ENCODE data around the gene CACNA1D.

The CACNA1D gene

DNA sequence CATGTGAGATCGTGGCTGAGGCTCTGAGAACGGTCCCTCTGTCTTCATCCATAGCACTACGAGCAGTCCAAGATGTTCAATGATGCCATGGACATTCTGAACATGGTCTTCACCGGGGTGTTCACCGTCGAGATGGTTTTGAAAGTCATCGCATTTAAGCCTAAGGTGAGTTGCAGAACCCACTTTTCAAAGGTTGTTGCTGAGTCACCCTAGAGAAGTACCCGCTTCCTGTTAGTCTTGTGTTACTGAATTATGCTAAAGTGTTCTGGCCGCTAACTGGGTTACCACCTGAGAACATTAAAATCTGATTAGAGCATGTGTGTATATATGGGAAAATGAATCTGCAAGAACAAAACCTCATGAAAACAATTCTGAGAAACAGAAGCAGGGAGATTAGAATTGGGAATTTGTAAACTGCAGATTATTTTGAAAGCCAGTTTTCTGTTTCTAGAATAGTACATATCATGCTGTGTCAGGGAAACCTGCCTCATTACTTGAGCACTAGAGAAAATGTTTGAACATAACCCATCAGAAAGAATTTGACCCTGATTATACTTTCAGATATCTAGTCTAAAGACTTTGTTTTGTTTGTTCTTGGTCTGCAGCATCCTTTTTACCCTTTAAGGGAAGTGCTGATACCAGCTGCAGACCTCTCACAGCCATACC is 259.2 kb downstream of the CACNA1D start:
- DNase-seq (ENCODE audit: low spot score): no peak

DNA sequence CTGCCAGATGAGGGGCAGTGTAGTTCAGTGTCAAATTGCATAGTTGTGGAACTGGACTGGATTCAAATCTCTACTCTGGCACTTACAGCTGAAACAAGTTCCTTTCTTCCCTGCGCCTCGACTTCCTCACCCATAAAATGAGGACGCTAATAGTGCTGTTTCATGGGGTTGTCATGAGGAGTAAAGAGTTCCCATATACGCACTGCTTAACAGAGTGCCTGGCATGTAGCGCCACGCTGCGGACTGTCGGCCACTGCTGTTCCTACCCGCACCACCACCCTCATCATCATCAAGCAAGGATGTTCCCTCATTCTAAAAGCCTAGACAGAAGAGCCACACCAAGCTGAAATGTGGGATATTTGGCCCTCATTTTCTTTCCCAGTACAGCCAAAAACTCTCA is 259.9 kb downstream of the CACNA1D start:
- no peak for DNase-seq (ENCODE audit: low spot score)

DNA sequence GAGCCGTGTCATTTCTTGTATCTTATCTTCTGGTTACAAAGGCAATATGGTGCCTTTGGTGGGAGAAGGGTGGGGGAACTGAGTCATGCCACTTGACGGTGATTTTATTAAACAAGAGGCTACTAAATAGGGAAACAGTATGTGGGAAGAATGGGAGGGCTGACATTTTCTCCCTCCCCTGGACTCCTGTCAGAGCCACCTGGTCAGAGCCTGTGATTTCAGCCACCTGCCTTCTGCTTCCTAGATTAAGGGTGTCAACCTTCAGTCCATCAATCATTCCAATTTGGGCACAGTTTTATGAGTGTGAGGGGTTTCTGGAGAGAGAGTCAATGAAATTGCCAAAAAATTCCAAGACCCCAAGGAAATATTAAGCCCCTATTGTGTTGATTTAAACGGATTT is 264.4 kb downstream of the CACNA1D start:
- no peak for DNase-seq (ENCODE audit: low spot score)

DNA sequence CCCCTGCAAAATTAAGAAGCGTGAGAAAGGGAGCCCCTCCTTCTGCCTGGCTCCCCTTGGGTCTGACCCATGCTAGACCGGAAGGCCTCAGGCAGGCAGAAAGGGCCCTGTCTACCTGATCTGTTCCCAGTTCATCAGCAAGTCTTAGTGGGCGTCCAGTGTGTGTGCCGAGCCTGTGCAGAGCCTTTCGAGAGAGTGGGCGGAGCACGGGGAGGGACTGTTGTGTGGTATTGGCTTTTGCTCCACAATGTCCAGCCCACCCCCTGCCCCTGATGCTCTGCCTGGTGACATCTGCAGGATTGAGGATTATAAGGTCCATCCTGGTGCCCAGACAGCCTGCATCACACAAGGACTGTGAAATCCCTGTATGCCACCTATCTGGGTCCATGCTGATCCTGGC is 268.9 kb downstream of the CACNA1D start:
- DNase-seq (ENCODE audit: low spot score): no peak

DNA sequence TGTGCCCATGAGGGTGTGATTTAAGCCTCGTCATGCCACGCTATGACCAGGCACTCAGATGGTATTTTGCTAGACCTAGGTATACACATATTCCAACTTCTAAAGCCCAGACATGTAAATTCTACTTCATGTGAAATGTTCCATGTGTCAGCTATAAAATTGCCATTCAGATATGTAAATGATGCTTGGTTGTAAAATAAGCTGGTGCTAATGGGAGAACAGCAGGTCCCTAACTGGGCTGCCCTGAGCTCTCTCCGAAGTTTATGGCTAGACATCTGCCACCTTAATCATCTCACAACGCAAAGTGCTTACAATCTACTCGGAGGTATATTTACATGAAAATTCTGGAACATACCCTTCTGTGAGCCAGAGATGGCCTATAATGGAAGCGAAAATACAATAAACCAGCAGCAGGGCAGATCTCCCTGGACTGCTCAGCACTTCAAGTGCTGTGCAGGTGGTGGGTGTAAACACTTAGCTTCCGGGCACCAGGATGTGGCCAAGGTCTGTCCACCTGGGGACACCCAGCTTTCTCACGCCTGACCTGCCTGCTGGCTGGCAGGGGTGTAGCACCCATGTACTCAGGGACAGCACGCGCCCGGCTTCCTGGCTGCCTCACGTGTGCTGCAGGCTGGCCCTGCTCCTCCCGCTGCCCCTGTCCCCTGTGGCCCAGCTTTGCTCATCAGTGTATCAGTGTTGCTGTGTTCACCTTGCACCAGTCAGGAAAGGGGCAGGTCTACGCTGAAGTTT is 269.8 kb downstream of the CACNA1D start:
- DNase-seq (ENCODE audit: low spot score): no peak

DNA sequence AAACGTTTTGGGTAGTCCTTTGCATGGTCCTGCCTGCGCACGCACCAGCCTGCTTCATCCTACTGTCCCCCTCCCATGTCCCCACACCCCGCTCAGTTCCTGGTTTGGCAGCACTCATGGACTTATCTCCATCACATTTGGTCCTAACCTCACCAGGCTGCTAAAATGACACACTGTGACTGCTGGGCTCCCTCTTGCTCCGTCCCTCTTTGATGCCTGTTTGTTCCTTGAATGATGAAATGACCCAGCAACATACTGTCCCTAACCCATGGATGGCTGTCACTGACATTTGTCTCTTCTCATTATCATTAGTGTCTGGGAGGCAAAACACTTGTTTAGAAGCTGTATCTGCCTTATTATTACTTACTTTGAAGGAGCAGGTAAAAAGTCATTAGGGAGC is 271.3 kb downstream of the CACNA1D start:
- no peak for DNase-seq (ENCODE audit: low spot score)

DNA sequence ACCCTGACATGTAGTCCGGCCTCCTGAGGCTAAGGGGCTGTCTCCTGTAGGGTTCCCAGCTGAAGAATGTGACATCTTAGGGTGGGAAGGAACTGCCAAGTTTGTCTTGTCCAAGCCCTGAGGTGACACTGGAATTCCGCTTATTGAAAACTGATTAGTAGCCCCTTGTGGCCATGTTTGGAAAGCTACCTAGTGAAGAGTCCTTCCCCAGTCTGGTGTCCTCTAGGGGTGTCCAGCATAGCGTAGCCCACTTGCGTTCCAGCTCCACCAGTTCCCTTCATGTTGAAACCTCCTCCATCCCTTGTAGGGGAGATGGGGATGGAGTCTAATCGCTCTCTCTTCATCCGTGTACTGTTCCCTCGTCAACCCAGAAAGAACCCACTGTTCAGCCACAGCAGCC is 272.3 kb downstream of the CACNA1D start:
- no peak for DNase-seq (ENCODE audit: low spot score)

DNA sequence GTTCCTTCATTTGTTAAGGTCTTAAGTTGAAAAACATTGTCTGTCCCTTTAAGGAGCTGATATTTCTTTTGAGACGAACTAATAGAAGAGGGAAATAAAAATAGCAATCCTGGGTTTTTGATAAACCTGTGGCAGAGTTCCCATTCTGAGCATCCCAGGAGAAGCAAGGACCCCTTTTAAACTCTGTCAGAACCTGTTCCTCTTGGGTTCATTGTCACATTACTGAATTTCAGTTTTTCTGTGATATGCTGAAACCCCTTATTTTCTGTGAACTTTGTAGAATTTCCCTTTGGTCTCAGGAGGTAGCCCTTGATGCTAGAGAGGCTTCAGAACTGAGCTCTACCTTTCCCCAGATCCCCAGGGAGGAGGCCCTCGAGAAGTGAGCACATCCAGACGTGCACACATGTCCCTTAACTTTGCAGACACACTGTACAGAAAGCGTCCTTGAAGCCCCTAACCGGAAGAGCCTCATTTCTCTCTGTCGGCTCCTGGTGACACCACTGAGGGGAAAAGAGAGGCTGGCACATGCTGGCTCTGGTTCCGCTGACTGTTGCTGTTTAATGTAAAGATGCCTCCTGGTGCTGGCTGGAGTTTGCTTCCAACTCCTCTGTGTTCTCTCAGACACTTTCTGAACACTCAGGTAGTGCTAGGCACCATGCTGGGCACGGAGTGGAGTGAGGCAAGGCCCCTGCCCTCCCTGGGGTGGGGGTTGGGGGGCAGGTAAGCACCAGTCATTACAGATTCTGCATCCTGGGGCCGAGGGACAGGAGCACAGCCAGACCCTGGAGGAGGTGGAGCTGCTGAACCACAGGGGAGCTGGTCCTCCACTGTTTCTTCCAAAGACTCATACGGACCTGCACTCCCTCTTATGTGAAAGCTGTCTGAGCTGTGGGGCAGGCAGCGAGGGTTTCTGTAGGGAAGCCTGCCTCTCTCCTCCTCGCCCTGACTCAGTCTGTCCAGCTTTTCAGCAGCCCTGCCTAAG is 274.4 kb downstream of the CACNA1D start:
- DNase-seq (ENCODE audit: low spot score): no peak

DNA sequence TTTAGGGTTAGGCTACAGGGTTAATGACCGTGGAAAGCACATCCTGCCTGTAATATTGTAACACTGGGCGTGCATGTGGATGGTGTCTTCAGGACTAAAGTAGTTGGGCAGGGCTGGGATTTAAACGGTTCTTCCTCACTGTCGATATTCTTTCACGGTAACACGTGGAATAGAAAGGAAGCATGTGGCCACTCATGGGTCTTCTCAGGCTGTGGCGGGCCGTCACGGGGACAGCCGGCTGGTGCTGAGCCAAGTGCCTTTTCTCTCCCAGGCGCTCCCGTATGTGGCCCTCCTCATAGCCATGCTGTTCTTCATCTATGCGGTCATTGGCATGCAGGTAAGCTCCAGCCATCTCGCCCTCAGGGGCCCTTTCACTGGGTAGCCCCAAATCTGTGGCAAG is 278.2 kb downstream of the CACNA1D start:
- DNase-seq (ENCODE audit: low spot score): no peak

DNA sequence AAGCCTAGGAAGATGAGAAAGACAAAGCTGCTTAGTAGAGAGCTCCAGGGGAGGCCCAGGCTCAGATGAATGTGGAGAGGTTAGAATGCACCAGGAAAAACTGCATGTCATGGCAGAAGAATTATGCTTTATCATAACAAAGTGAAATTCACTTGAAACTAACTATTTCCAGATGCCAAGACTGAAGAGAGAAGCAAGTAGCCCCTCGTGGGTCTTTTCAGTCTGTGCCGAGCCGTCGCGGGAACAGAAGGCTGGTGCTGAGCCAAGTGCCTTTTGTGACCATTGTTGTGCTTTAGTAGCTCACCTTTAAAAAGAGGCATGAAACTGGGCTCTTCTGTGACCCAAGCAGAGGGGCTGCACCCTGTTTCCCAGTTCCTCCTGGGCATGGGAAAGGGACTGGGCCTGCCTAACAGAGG is 278.6 kb downstream of the CACNA1D start:
- DNase-seq (ENCODE audit: low spot score): no peak

DNA sequence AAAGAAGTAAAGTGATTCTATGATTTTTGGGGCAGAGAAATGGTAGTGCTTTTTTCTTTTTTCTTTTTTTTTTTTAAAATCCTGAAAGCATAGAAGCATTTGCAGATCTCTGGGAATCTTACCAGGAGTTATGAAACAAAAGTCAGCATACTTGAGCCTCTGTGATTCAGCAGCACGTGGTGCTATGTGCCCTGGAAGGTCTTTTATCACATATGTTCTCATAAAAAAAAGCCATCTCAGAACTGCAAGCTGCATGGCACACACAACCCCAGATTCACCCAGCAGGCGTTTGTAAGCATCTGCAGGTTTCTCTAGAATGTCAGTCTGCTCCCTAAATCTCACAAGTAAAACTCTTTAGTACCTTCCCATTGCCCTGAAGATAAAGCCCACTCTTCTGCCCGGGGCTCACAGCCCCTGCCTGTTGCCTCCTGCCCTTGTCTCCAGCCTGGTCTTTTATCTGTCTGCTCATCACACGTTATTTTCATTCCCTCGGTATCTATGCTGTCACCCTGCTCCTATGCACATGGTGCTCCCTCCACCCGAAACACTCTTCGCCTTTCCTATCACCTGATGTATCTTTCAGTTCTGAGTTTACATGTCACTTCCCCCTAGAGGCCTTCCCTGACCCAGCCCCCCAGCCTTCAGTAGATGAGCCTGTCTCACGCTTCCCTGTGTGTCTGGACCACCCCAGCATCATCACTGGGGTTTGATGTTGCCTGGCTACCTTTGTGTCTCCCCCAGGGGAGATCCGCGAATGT is 279.4 kb downstream of the CACNA1D start:
- no peak for DNase-seq (ENCODE audit: low spot score)

DNA sequence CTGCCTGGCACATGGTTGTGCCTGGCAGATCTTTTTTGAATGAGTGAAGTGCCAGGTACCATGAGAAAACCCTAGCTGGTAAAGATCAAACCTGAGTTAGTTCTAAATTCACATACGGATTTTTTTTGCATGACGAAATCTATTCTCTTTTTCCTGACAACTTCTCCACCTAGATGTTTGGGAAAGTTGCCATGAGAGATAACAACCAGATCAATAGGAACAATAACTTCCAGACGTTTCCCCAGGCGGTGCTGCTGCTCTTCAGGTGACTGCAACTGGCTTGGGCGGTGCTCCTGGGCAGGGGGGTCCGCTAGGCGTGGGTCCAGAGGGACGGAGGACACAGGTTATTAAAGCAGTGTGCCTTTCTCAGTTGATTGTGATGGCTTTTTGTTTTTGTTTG is 280.0 kb downstream of the CACNA1D start:
- no peak for DNase-seq (ENCODE audit: low spot score)

DNA sequence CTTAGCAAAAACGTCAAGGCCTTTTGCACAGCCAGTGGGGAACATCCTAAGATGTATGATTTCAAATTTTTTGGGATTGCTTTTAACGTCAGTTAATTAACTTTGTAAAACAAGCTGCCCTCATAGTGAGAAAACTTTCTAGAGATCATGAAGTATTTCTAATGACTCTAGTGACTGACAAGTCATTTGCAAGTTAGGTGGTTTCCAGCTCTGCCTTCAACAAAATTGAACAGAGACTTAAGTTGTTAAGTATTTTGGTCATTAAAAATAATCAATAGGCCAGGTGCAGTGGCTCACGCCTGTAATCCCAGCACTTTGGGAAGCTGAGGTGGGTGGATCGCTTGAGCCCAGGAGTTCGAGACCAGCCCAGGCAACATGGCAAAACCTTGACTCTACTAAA is 280.6 kb downstream of the CACNA1D start:
- no peak for DNase-seq (ENCODE audit: low spot score)

DNA sequence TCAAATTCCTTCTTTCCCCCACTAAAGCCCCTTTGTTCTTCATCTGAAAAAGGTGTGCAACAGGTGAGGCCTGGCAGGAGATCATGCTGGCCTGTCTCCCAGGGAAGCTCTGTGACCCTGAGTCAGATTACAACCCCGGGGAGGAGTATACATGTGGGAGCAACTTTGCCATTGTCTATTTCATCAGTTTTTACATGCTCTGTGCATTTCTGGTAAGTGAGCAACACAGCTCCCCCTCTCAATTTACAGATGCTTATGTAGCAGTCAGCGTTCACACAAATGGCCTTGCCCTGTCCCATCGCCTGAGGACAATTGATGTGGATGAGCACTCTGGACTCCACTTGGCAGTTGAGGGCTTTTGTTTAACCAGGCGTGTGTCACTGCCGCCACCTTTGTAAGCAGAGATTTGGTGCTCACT is 281.4 kb downstream of the CACNA1D start:
- no peak for DNase-seq (ENCODE audit: low spot score)

DNA sequence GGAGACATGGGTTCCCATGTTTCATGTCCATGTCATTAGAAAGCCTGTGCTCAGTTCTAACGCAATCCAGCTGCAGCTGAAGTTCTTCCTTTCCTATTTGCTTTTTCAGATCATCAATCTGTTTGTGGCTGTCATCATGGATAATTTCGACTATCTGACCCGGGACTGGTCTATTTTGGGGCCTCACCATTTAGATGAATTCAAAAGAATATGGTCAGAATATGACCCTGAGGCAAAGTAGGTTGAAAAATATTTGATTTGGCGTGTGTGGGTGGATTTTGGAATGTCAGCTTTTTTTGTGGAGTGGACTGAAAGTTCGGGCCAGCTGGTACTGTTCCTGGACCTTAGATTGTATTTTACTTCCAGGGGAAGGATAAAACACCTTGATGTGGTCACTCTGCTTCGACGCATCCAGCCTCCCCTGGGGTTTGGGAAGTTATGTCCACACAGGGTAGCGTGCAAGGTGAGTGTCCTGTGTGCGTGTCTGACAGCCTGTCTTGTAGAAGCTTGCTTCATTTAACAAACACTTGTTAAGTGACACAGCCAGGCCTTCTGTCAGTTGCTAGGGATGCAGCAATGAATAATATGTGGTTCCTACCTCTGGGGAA is 282.2 kb downstream of the CACNA1D start:
- no peak for DNase-seq (ENCODE audit: low spot score)

DNA sequence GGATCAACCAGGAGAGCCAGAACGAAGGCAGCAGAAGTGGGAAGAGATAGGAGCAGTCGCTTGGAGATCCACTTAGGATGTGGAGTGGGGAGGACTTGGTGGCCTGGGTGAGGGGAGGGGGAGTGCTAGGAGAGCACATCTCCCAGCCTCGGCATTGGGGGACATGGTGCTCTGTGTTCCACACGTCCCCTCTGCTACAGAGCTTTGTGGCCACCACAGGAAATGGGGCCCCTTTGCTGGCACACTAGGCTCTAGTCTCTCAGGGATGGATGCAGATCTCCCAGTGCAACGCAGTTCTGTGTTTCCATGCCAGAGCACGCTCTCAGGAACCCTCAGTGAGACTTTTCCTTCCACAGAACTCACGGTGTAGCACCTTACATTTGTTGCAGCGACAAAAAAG is 283.1 kb downstream of the CACNA1D start:
- DNase-seq (ENCODE audit: low spot score): no peak

DNA sequence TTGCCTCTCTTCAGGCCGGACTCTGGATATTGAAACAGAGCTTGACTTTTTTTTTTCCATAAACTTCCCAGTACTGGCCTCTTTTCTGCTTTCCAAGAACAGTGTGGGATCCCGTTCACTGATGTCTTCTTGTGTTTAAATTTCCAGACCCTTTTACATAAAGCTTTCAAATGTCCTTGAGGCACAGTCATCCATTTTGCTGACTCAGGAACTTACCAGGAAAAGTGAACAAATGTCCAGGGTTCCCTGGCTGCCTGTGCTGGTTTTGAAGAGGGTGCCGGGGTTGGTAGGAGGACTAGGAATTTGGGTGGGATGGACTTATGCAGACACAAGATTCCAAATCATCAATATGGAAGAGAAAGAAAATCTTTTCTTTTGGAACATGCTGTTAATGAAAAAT is 283.7 kb downstream of the CACNA1D start:
- no peak for DNase-seq (ENCODE audit: low spot score)

DNA sequence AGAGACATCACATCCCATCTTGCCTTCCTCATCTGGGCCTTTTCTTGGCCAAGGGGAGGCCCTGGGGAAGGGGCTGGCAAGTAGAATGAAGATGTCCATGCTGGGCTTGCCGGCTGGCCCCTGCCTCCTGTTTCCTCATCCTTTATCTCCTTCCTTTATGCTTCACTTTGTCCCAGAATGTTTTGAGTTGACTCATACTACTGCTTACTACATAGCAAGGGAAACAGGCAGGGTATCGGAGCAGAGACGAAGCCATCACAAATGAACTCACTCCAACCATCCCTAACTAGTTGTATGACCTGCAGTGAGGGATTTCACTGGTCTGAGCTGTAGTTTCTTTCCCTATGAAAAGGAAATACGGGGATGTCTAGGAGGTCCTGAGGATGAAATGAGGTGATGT is 285.8 kb downstream of the CACNA1D start:
- no peak for DNase-seq (ENCODE audit: low spot score)

DNA sequence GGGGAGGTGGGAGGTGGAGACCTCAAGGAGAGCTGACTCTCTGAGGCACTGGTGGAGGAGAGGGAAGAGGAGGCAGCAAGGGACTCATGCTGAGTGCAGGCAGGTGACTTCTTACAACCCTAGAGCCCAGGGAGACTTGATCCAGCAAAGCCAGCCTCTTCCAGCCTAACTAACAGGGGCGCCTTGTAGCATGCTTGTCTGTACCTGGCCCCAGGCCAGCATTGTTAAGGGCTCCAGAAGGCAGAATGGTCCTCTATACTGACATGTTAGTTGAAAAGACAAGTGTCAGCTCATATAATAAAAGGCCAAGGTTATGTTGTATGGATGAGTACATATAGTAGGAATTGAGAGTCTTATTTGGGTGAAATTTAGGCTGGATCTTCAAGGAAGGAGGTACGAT is 286.4 kb downstream of the CACNA1D start:
- no peak for DNase-seq (ENCODE audit: low spot score)

DNA sequence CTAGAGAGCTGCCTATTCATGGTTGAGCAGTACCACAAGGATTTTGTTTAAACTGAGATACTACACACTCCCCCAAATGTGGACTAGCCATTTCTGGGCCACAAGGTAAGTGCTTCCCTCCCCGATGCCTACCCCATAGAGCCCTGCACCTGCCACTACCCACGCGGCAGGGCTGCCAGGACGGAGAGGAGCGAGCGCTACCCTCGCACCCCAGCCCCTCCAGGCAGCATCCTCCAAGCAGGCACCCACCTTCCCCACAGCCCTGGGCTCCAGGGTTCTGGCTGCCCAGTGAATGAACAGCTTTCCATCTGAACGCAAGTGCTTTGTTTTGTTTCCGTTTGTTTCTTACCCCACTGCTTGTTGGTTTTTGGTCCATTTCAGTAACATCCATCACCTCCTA is 292.6 kb downstream of the CACNA1D start:
- no peak for DNase-seq (ENCODE audit: low spot score)

DNA sequence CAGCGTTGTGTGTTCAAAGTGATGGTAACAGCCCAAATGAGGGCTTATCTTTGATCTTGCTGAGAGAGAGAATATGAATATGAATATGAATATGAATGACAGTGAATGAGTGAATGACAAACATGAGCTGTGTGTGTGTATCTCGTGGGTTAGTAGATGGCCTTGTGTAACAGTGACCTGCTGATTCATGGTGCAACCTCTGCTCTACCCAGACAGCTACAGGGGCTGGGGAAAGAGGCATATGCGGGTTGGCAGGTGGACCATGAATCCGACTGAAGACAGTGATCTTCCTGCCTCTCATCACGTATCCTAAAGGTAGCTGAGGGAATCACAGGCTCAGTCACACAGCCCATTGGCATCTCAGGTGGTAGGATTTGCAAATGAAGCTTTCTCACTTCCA is 293.6 kb downstream of the CACNA1D start:
- no peak for DNase-seq (ENCODE audit: low spot score)

DNA sequence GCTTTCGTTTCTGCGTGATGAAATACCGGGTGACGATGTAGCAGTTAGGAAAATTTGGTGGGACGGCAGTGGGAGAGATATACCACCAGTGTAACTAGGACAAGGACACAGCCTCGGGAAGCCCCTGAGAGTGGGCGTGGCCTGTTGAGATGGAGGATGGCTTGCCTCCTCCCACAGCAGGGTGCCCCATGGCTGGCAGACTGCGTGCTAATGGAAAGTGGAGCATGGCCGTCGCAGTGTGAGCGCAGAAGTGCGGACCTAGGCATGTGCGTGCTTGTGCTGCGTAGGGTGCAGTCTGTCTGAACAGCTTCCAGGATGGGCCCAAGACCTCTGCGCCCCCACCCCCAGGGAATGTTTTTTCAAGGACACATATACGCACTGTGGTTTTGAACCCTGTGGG is 295.0 kb downstream of the CACNA1D start:
- DNase-seq (ENCODE audit: low spot score): no peak
